Measurements from ENCODE around the gene SLC35G1. TPM values are rescaled to one million over a fixed set of nuclear protein-coding genes. Genes with fewer than 3 reads are reported as not detected.

The SLC35G1 gene
- polyA plus RNA-seq, 1 donor: 8.8 TPM

GRCh38 chr10:93947524-93947923 is 53.7 kb downstream of the SLC35G1 start:
- DNase-seq: no peak

GRCh38 chr10:93951905-93952304 is 58.1 kb downstream of the SLC35G1 start:
- DNase-seq: no peak

Other genes with a start within 250 kb of the SLC35G1 start
- gene FRA10AC1, start 191.4 kb upstream of the SLC35G1 start, polyA plus RNA-seq (ENCODE audit: insufficient read length): 58.4 TPM
- gene LGI1, start 136.0 kb upstream of the SLC35G1 start, polyA plus RNA-seq (ENCODE audit: insufficient read length): 7.0 TPM
- 43.0 TPM for gene PLCE1, start 100.0 kb downstream of the SLC35G1 start, polyA plus RNA-seq (ENCODE audit: insufficient read length)

All from left kidney (tissue), 2 donors.